ENCODE measurements around the gene PLCE1. TPM values are rescaled to one million over a fixed set of nuclear protein-coding genes. Genes with fewer than 3 reads are reported as not detected.
"Not testable (repeated sequence)": the region's sequence is repeated elsewhere in the genome, so short reads cannot be mapped to it uniquely, and the experiment has no call there.

Gene PLCE1
- total RNA-seq, 2 donors from 2014 or later = 42.4 to 45.5 TPM

DNA sequence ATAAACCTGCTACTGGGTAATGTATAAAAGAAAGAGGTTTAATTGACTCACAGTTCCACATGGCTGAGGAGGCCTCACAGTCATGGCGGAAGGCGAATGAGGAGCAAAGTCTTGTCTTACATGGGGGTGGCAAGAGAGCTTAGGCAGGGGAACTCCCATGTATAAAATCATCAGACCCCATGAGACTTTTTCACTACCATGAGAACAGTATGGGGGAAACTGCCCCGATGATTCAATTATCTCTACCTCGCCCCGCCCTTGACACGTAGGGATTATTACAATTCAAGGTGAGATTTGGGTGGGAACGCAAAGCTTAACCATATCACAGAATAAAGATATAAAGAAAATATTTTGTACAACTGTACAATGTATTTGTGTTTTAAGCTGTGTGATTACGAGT, 39.4 kb upstream of the PLCE1 start:
- intact Hi-C loops (cut with DNase I) = no loop called here
- TF ChIP-seq, protein P1, sequence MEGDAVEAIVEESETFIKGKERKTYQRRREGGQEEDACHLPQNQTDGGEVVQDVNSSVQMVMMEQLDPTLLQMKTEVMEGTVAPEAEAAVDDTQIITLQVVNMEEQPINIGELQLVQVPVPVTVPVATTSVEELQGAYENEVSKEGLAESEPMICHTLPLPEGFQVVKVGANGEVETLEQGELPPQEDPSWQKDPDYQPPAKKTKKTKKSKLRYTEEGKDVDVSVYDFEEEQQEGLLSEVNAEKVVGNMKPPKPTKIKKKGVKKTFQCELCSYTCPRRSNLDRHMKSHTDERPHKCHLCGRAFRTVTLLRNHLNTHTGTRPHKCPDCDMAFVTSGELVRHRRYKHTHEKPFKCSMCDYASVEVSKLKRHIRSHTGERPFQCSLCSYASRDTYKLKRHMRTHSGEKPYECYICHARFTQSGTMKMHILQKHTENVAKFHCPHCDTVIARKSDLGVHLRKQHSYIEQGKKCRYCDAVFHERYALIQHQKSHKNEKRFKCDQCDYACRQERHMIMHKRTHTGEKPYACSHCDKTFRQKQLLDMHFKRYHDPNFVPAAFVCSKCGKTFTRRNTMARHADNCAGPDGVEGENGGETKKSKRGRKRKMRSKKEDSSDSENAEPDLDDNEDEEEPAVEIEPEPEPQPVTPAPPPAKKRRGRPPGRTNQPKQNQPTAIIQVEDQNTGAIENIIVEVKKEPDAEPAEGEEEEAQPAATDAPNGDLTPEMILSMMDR (IDR thresholded peaks at IDR 0.05) = no peak
- Histone ChIP-seq H3K27ac (no peak overlapping the region), H3K9me3 (no peaks in the 10 kb centered on the region), H3K36me3 (no peaks in the 10 kb centered on the region), H3K27me3 (no peaks in the 10 kb centered on the region), H3K4me1 (no peaks in the 10 kb centered on the region), H3K9ac (ENCODE audit: low read depth in 2 of 2, low read length in 2 of 2) (no peak overlapping the region), H3K4me3 (no peak overlapping the region)
- DNase-seq = no peak

DNA sequence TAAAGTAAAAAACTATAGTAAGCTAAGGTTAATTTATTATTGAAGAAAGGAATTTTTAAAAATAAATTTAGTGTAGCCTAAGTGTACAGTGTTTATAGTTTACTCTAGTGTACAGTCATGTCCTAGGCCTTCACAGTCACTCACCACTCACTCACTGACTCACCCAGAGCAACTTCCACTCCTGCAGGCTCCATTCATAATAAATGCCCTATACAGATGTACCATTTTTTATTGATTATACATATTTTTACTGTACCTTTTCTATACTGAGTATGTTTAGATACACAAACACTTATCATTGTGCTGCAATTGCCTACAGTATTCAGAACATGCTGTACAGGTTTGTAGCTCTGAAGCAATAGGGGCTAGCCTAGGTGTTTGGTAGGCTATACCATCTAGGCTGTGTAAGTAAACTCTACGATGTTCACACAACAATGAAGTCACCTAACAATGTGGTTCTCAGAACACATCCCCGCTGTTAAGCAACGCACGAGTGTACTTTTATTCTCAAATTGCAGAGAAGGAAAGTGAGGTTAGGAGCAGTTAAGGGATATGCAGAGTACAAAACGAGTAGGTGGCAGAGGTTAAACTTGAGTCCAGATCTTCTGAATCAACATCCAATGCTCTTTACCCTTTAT, 38.9 kb upstream of the PLCE1 start:
- Histone ChIP-seq H3K36me3 (no peaks in the 10 kb centered on the region), H3K4me1 (no peaks in the 10 kb centered on the region), H3K4me3 (no peak overlapping the region), H3K27me3 (no peaks in the 10 kb centered on the region), H3K9ac (ENCODE audit: low read depth in 2 of 2, low read length in 2 of 2) (no peak overlapping the region), H3K27ac (no peak overlapping the region), H3K9me3 (no peaks in the 10 kb centered on the region)
- intact Hi-C loops (cut with DNase I) = no loop called here
- no peak for DNase-seq
- TF ChIP-seq, protein P1 (IDR thresholded peaks at IDR 0.05) = no peak

DNA sequence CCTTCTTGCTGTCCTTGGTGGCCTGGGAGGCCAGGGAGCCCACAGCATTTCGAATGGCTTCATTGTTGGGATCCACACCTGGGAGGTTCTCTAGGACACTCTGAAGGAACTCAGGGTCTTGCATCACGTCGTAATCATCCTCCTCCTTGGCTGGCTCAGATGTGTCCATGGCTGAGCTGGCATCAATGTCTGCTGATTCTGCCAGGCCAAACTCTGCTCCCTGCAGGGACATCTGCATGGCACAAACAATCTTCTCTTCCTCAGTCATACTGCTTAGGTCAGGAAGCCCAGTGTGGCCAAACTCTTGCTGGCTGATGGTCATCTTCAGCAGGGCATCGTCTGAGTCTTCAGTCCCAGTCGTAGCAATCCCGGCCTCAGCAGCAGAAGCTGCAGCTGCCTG, 34.9 kb upstream of the PLCE1 start:
- H3K9ac ChIP-seq (ENCODE audit: low read depth in 2 of 2, low read length in 2 of 2) = no peak overlapping the region
- no peak overlapping the region for H3K4me3 ChIP-seq
- TF ChIP-seq, protein P1 (IDR thresholded peaks at IDR 0.05) = no peak
- no peak for DNase-seq
- no peaks in the 10 kb centered on the region for H3K27me3 ChIP-seq
- H3K27ac ChIP-seq = no peak overlapping the region
- H3K36me3 ChIP-seq = no peaks in the 10 kb centered on the region
- intact Hi-C loops (cut with DNase I) = no loop called here
- no peaks in the 10 kb centered on the region for H3K9me3 ChIP-seq
- no peaks in the 10 kb centered on the region for H3K4me1 ChIP-seq

DNA sequence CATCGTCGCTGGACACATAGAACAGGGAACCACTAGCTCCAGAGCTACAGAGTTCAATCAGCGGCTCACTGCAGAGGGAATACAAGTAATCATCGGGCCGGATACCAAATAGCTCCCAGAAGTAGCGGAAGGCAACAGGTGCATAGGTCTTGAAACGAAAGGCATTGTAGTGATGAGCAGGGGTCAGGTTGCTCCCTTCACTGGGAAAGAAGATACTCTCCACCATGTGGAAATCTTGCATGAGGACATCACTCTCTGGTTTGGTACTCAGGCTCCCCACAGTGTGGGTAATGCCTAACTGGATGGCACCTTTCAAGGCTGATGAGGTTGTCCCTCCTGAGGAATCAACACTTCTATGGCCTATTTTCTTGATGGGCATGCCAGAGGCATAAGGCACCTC, 32.7 kb upstream of the PLCE1 start:
- DNase-seq; H3K4me1 ChIP-seq; intact Hi-C loops (cut with DNase I); H3K9ac ChIP-seq (ENCODE audit: low read depth in 2 of 2, low read length in 2 of 2); H3K9me3 ChIP-seq; H3K36me3 ChIP-seq; H3K27me3 ChIP-seq; H3K4me3 ChIP-seq; H3K27ac ChIP-seq: not testable (repeated sequence)

DNA sequence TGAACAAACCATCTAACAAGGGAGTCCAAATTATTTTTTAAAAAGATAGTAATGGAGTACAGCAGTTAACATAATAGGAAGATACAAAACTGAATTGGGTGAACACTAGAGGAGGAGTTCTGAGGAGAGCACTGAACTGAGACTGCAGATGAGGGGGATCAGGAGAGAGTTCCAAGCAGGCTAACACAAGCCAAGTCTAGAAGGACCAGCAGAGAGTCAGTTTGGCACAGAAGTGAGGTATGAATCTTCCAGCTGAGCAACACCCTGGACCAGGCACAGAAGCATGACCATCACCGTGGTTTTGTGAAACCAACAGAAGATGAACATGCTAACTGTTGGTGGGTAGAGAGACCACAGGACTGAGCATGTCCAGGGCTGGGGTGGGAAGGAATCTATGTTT, 30.8 kb upstream of the PLCE1 start:
- no peak overlapping the region for H3K9ac ChIP-seq (ENCODE audit: low read depth in 2 of 2, low read length in 2 of 2)
- H3K27me3 ChIP-seq = no peaks in the 10 kb centered on the region
- H3K4me3 ChIP-seq = no peak overlapping the region
- no peak for DNase-seq
- no peaks in the 10 kb centered on the region for H3K9me3 ChIP-seq
- H3K36me3 ChIP-seq = no peaks in the 10 kb centered on the region
- intact Hi-C loops (cut with DNase I) = no loop called here
- TF ChIP-seq, protein P1 (IDR thresholded peaks at IDR 0.05) = no peak
- H3K4me1 ChIP-seq = no peaks in the 10 kb centered on the region
- no peak overlapping the region for H3K27ac ChIP-seq

DNA sequence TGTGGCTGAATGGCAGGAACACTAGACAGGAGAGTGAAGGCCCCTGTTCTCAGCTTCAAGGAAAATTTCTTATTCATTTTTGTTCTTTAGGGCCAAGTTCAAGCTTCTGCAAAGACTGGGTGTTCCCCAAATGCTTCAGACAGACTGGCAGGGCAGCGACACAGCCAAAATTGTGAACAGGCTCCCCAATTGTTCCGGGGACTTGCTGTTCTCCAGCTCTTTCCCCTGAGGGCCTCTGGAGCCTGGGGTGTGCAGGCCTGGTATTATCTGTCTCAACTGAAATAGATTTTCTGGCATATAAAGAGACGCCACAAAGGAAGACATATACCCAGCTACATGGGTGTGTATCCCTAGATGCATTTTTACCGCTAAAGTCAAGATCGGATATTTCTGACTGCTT, 30.3 kb upstream of the PLCE1 start:
- Histone ChIP-seq H3K9ac (ENCODE audit: low read depth in 2 of 2, low read length in 2 of 2) (no peak overlapping the region), H3K27ac (no peak overlapping the region), H3K27me3 (no peaks in the 10 kb centered on the region), H3K4me1 (no peaks in the 10 kb centered on the region), H3K9me3 (no peaks in the 10 kb centered on the region), H3K36me3 (no peaks in the 10 kb centered on the region), H3K4me3 (no peak overlapping the region)
- intact Hi-C loops (cut with DNase I) = no loop called here
- TF ChIP-seq, protein P1 (IDR thresholded peaks at IDR 0.05) = no peak
- no peak for DNase-seq
